ENCODE data around the gene FRG1.
"Not testable (repeated sequence)": the region's sequence is repeated elsewhere in the genome, so short reads cannot be mapped to it uniquely, and the experiment has no call there.

Gene FRG1

DNA sequence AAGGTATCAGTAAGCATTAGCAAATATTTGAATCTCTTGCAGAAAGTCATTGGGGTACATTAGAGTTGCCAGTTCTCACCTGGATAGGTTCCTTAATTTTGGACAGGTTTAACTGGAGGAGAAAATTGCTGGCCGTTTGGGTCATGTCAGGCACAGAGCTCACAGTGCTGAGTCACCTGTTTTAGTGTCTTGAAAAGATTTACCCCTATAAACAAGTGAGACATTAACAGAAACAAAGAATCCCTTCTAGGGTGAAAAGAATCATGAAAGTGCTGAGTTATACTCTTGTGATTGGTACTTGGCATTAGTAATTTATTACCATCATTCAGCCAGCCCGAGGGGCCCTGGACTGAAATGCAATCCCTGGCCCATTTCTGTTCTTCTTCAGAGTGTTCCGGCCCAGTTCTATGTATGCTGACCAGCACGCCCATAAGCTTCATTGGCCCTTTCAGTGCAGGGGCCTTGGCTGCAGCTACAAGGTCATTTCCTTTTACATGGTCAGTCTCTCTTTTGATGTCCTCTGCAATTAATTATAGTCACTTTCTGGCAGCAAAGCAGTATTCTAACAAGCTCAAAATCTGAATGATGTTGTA lies 45.1 kb downstream of the FRG1 start:
- not testable (repeated sequence) for DNase-seq

- no peak for DNase-seq
These were observed 48.3 kb downstream of the FRG1 start for GRCh38 chr4:189988877-189989431.

DNA sequence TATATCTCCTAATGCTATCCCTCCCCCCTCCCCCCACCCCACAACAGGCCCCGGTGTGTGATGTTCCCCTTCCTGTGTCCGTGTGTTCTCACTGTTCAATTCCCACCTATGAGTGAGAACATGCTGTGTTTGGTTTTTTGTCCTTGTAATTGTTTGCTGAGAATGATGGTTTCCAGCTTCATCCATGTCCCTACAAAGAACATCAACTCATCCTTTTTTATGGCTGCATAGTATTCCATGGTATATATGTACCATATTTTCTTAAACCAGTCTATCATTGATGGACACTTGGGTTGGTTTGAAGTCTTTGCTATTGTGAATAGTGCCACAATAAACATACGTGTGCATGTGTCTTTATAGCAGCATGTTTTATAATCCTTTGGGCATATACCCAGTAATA lies 49.3 kb downstream of the FRG1 start:
- not testable (repeated sequence) for DNase-seq

Data from activated CD4-positive, alpha-beta T cell treated with anti-CD3 and anti-CD28 coated beads, Interleukin-10, Interleukin-2, amounts not matched to agents 100 ng/mL and 50 ng/mL, durations not matched to agents 16 hours and 8 hours (primary cell).